RWPE2 (cell line): ENCODE data around the gene IL18.
"Not testable (repeated sequence)": the region's sequence is repeated elsewhere in the genome, so short reads cannot be mapped to it uniquely, and the experiment has no call there.

Source experiments
- ATAC-seq: fragments of 200-7000 bp; cut with Tn5 transposase; 3 replicates; pipeline ENCODE4 v1.9.1; 2021; ENCODE audit warnings: low read depth
- DNase-seq: peaks from one replicate; pipeline ENCODE4 v3.0.0-alpha.2; 2020; ENCODE audit warnings: low spot score
- H3K27ac ChIP-seq: fragments of 450-650 bp; 2 replicates; pipeline ENCODE4 v1.5.1; 2017; ENCODE audit warnings: mild to moderate bottlenecking; ENCODE audit not compliant: poor library complexity, severe bottlenecking
- H3K27me3 ChIP-seq: fragments of 250-450 bp; sonication (Bioruptor Pico); 2 replicates; pipeline ENCODE4 v1.5.1; 2021; ENCODE audit warnings: mild to moderate bottlenecking, moderate library complexity; ENCODE audit not compliant: insufficient read depth, poor library complexity, severe bottlenecking
- H3K36me3 ChIP-seq: fragments of 250-450 bp; sonication (Bioruptor Pico); 2 replicates; pipeline ENCODE4 v1.5.1; 2020; ENCODE audit warnings: low read depth, mild to moderate bottlenecking, moderate library complexity
- H3K4me1 ChIP-seq: fragments of 250-450 bp; sonication (Bioruptor Pico); 2 replicates; pipeline ENCODE4 v1.5.1; 2021; ENCODE audit warnings: mild to moderate bottlenecking, moderate library complexity; ENCODE audit not compliant: insufficient read depth, poor library complexity, severe bottlenecking
- H3K4me3 ChIP-seq: fragments of 250-450 bp; sonication (Bioruptor Pico); 2 replicates; pipeline ENCODE4 v1.5.1; 2021; ENCODE audit warnings: mild to moderate bottlenecking, moderate library complexity; ENCODE audit not compliant: severe bottlenecking
- H3K9me3 ChIP-seq: fragments of 250-450 bp; sonication (Bioruptor Pico); 2 replicates; pipeline ENCODE4 v1.5.1; 2021; ENCODE audit warnings: mild to moderate bottlenecking, moderate library complexity; ENCODE audit not compliant: severe bottlenecking
- CTCF ChIP-seq: fragments of 450-650 bp; IDR thresholded peaks from one replicate; pipeline ENCODE4 v1.5.1; 2017; ENCODE audit warnings: mild to moderate bottlenecking, moderate library complexity; ENCODE audit not compliant: poor library complexity, severe bottlenecking

Gene IL18

GRCh38 chr11:112162761-112163546, 940 bp downstream of the IL18 start:
- H3K36me3 ChIP-seq = peaks cover 42% of the 10 kb centered on the region
- H3K4me3 ChIP-seq = peak overlapping the region; percentile 42
- DNase-seq = peak; percentile 67
- no peaks in the 10 kb centered on the region for H3K27me3 ChIP-seq
- H3K27ac ChIP-seq = peak overlapping the region; percentile 91
- H3K4me1 ChIP-seq = peaks cover 64% of the 10 kb centered on the region
- H3K9me3 ChIP-seq = no peaks in the 10 kb centered on the region
- peak; percentile 78 for ATAC-seq
- TF ChIP-seq CTCF = no peak

- not testable (repeated sequence) for DNase-seq, ATAC-seq, H3K27me3 ChIP-seq, H3K9me3 ChIP-seq
- peak overlapping the region; percentile 42 for H3K4me3 ChIP-seq
- peaks cover 69% of the 10 kb centered on the region for H3K4me1 ChIP-seq
- peak overlapping the region; percentile 91 for H3K27ac ChIP-seq
- H3K36me3 ChIP-seq = peaks cover 47% of the 10 kb centered on the region
These were observed 1.7 kb downstream of the IL18 start for GRCh38 chr11:112162200-112162599.

- no peak for ATAC-seq
- Histone ChIP-seq H3K36me3 (peaks cover 57% of the 10 kb centered on the region), H3K9me3 (no peaks in the 10 kb centered on the region), H3K4me1 (peaks cover 71% of the 10 kb centered on the region), H3K27me3 (no peaks in the 10 kb centered on the region), H3K27ac (peak overlapping the region; percentile 91), H3K4me3 (peak overlapping the region; percentile 11)
- DNase-seq = no peak
- TF ChIP-seq CTCF = no peak
These were observed 2.9 kb downstream of the IL18 start for GRCh38 chr11:112161012-112161411.

GRCh38 chr11:112160091-112160848, 3.6 kb downstream of the IL18 start:
- H3K36me3 ChIP-seq = peaks cover 64% of the 10 kb centered on the region
- ATAC-seq (no peak), DNase-seq (no peak)
- H3K27ac ChIP-seq = peak overlapping the region; percentile 91
- peak overlapping the region; percentile 11 for H3K4me3 ChIP-seq
- no peaks in the 10 kb centered on the region for H3K9me3 ChIP-seq
- TF ChIP-seq CTCF = no peak
- H3K27me3 ChIP-seq = no peaks in the 10 kb centered on the region
- peaks cover 67% of the 10 kb centered on the region for H3K4me1 ChIP-seq

- DNase-seq = no peak
- Histone ChIP-seq H3K27ac (peak overlapping the region; percentile 91), H3K4me3 (peak overlapping the region; percentile 5), H3K4me1 (peaks cover 60% of the 10 kb centered on the region), H3K36me3 (peaks cover 73% of the 10 kb centered on the region), H3K27me3 (no peaks in the 10 kb centered on the region), H3K9me3 (no peaks in the 10 kb centered on the region)
- no peak for ATAC-seq
- TF ChIP-seq CTCF = no peak
These were observed 4.5 kb downstream of the IL18 start for GRCh38 chr11:112159098-112160065.
